Measurements from ENCODE around the gene CLEC17A.

- TF ChIP-seq CTCF (IDR thresholded peaks at IDR 0.05), result no peak
- no peak for TF ChIP-seq POLR2A (IDR thresholded peaks at IDR 0.05)
- no peak for TF ChIP-seq POLR2AphosphoS5 (IDR thresholded peaks at IDR 0.05)
These were observed 72.8 kb downstream of the CLEC17A start for GRCh38 chr19:14655726-14656125.
